Endodermal cell (in vitro differentiated cells): ENCODE data around the gene OR4D2. TPM values are rescaled to one million over a fixed set of nuclear protein-coding genes. Genes with fewer than 3 reads are reported as not detected.

Source experiments
- DNase-seq: peaks from one replicate; pipeline ENCODE4 v3.0.0-alpha.2; 2017
- H3K27ac ChIP-seq: 2 replicates; pipeline ENCODE4 v1.5.1; 2013; ENCODE audit warnings: mild to moderate bottlenecking, low read depth, low read length, moderate library complexity
- H3K27me3 ChIP-seq: 2 replicates; pipeline ENCODE4 v1.6.1; 2013; ENCODE audit warnings: mild to moderate bottlenecking, low read length, moderate library complexity; ENCODE audit not compliant: insufficient read depth, control insufficient read depth, poor library complexity, severe bottlenecking
- H3K36me3 ChIP-seq: 2 replicates; pipeline ENCODE4 v1.7.0; 2013; ENCODE audit warnings: mild to moderate bottlenecking, low read length, moderate library complexity; ENCODE audit not compliant: control insufficient read depth, insufficient read depth
- H3K4me1 ChIP-seq: one replicate; pipeline ENCODE4 v1.7.0; 2013; ENCODE audit warnings: low read length; ENCODE audit not compliant: control insufficient read depth, insufficient read depth
- H3K4me3 ChIP-seq: 2 replicates; pipeline ENCODE4 v1.5.1; 2013; ENCODE audit warnings: mild to moderate bottlenecking, low read length, moderate library complexity
- H3K9ac ChIP-seq: 2 replicates; pipeline ENCODE4 v1.6.1; 2013; ENCODE audit warnings: mild to moderate bottlenecking, low read length, moderate library complexity; ENCODE audit not compliant: poor library complexity, severe bottlenecking; ENCODE audit errors: extremely low read depth
- H3K9me3 ChIP-seq: 2 replicates; pipeline ENCODE4 v1.6.1; 2013; ENCODE audit warnings: mild to moderate bottlenecking, low read length, moderate library complexity; ENCODE audit not compliant: control insufficient read depth
- H3K27ac Mint-ChIP-seq: 2 replicates; pipeline ENCODE4 v1.8.0; 2020; ENCODE audit warnings: mixed read lengths
- H3K27me3 Mint-ChIP-seq: 2 replicates; pipeline ENCODE4 v1.8.0; 2021; ENCODE audit warnings: mild to moderate bottlenecking, mixed read lengths; ENCODE audit not compliant: insufficient read depth
- H3K36me3 Mint-ChIP-seq: 2 replicates; pipeline ENCODE4 v1.8.0; 2020; ENCODE audit warnings: low read depth, mixed read lengths
- H3K4me1 Mint-ChIP-seq: 2 replicates; pipeline ENCODE4 v1.8.0; 2020; ENCODE audit warnings: mixed read lengths
- H3K4me3 Mint-ChIP-seq: 2 replicates; pipeline ENCODE4 v1.8.0; 2020; ENCODE audit warnings: mild to moderate bottlenecking, moderate library complexity, mixed read lengths
- H3K9me3 Mint-ChIP-seq: 2 replicates; pipeline ENCODE4 v1.8.0; 2020; ENCODE audit warnings: mild to moderate bottlenecking, mixed read lengths
- WGBS, 2 experiments: methylation state at CpG; one replicate each; pipeline versions ENCODE4 v1.1.5 to v1.1.7; 2013; ENCODE audit warnings: missing lambda C conversion rate in 2 of 2, mixed read lengths in 1 of 2; ENCODE audit not compliant: insufficient coverage in 1 of 2, insufficient read length in 1 of 2; 5-methylcytosine and 5-hydroxymethylcytosine counted together
- total RNA-seq, 2 donors: library from RNA; stranded (reverse); fragmentation: NEBNext Ultra II Directional in 1 of 2; extraction: Animal tissue kit (Norgen Biotek cat#: 25700) in 1 of 2; gene quantifications; 2 replicates in 1 of 2; 3 replicates in 1 of 2; pipeline ENCODE4 v1.2.1, GENCODE V29; 2021
- TF ChIP-seq, protein P1 (sequence below): fragments of 200-600 bp; sonication (generic); conservative IDR thresholded peaks from 2 replicates; pipeline ENCODE4 v1.5.0; 2021; ENCODE audit warnings: antibody characterized with exemption, mild to moderate bottlenecking

The OR4D2 gene
- total RNA-seq, 2 donors from 2014 or later, result not detected

DNA sequence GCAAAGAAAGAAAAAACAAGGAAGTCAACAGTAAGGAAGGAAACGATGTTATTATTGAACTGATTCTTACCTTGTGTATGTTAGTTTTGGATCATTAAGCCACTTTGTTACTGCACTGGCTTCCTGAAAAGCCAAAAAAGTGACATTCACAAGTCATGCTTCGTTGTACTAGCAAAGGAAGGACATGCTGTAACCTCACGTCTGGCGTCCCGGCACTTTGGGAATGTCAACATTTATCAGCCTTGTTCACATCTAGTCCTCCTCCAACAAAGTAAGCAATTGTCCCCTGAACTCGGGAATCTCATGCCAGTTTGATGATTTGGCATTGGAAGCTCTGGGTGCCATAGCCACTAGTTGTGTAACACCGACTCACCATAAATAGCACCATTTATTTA lies 53.0 kb downstream of the OR4D2 start:
- Histone ChIP-seq H3K27me3 (no peaks in the 10 kb centered on the region), H3K9me3 (no peaks in the 10 kb centered on the region), H3K27ac (no peak overlapping the region), H3K4me3 (peak overlapping the region; percentile 92), H3K4me1 (no peaks in the 10 kb centered on the region), H3K9ac (no peak overlapping the region), H3K36me3 (peaks cover 17% of the 10 kb centered on the region)
- TF ChIP-seq, protein P1, sequence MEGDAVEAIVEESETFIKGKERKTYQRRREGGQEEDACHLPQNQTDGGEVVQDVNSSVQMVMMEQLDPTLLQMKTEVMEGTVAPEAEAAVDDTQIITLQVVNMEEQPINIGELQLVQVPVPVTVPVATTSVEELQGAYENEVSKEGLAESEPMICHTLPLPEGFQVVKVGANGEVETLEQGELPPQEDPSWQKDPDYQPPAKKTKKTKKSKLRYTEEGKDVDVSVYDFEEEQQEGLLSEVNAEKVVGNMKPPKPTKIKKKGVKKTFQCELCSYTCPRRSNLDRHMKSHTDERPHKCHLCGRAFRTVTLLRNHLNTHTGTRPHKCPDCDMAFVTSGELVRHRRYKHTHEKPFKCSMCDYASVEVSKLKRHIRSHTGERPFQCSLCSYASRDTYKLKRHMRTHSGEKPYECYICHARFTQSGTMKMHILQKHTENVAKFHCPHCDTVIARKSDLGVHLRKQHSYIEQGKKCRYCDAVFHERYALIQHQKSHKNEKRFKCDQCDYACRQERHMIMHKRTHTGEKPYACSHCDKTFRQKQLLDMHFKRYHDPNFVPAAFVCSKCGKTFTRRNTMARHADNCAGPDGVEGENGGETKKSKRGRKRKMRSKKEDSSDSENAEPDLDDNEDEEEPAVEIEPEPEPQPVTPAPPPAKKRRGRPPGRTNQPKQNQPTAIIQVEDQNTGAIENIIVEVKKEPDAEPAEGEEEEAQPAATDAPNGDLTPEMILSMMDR, result no peak
- 90 to 94% methylated on average over 5 to 7 of the region's 7 CpGs for WGBS, 2 experiments
- H3K9me3 Mint-ChIP-seq, result no peaks in the 10 kb centered on the region
- H3K36me3 Mint-ChIP-seq, result peaks cover 15% of the 10 kb centered on the region
- peak overlapping the region; percentile 88 for H3K4me3 Mint-ChIP-seq
- H3K27me3 Mint-ChIP-seq, result peaks cover 28% of the 10 kb centered on the region
- H3K27ac Mint-ChIP-seq, result peak overlapping the region; percentile 64
- peaks cover 6% of the 10 kb centered on the region for H3K4me1 Mint-ChIP-seq
- no peak for DNase-seq

Other genes starting within 250 kb of the OR4D2 start
- 10 to 100 TPM; 11.0 to 18.7 TPM for gene CUEDC1, start 211.6 kb upstream of the OR4D2 start, total RNA-seq
- gene VEZF1, start 178.7 kb upstream of the OR4D2 start, total RNA-seq, result 10 to 100 TPM; 50.3 to 59.3 TPM
- 100 to 1,000 TPM; 339 to 361 TPM for gene SRSF1, start 159.7 kb upstream of the OR4D2 start, total RNA-seq
- gene DYNLL2, start 83.6 kb upstream of the OR4D2 start, total RNA-seq, result 10 to 100 TPM; 47.9 to 69.3 TPM
- under 1 TPM; 0.07 to 0.22 TPM for gene OR4D1, start 18.6 kb upstream of the OR4D2 start, total RNA-seq
- not detected for gene EPX, start 25.7 kb downstream of the OR4D2 start, total RNA-seq
- gene MKS1, start 52.3 kb downstream of the OR4D2 start, total RNA-seq, result 10 to 100 TPM; 31.8 to 32.2 TPM
- not detected for gene LPO, start 71.6 kb downstream of the OR4D2 start, total RNA-seq
- gene MPO, start 114.0 kb downstream of the OR4D2 start, total RNA-seq, result not detected
- gene TSPOAP1, start 161.8 kb downstream of the OR4D2 start, total RNA-seq, result 10 to 100 TPM; 31.3 to 36.8 TPM
- gene SUPT4H1, start 185.2 kb downstream of the OR4D2 start, total RNA-seq, result 10 to 100 TPM; 97.2 to 98.8 TPM